ENCODE results near the gene CXCR5.
A peak's percentile ranks its signal among the peaks of the same experiment; 100 is the strongest.

CXCR5 gene

GRCh38 chr11:118896921-118897591 lies 13.4 kb downstream of the CXCR5 start:
- Histone ChIP-seq H3K36me3 (ENCODE audit: control insufficient read depth, insufficient read depth, low read length) (peaks cover 38% of the 10 kb centered on the region), H3K4me3 (ENCODE audit: insufficient read depth, low read depth, low read length, poor library complexity, severe bottlenecking) (no peak overlapping the region), H3K27me3 (replicated peaks; ENCODE audit: control insufficient read depth, insufficient read depth, low read length, poor library complexity, severe bottlenecking) (no peaks in the 10 kb centered on the region), H3K27ac (ENCODE audit: insufficient read depth, low read length, poor library complexity, severe bottlenecking) (peak overlapping the region; percentile 87), H3K4me1 (ENCODE audit: control insufficient read depth, insufficient read depth, low read length, poor library complexity, severe bottlenecking) (peaks cover 58% of the 10 kb centered on the region), H3K9me3 (ENCODE audit: control insufficient read depth, low read length) (no peaks in the 10 kb centered on the region)
- no peak for DNase-seq

DNA sequence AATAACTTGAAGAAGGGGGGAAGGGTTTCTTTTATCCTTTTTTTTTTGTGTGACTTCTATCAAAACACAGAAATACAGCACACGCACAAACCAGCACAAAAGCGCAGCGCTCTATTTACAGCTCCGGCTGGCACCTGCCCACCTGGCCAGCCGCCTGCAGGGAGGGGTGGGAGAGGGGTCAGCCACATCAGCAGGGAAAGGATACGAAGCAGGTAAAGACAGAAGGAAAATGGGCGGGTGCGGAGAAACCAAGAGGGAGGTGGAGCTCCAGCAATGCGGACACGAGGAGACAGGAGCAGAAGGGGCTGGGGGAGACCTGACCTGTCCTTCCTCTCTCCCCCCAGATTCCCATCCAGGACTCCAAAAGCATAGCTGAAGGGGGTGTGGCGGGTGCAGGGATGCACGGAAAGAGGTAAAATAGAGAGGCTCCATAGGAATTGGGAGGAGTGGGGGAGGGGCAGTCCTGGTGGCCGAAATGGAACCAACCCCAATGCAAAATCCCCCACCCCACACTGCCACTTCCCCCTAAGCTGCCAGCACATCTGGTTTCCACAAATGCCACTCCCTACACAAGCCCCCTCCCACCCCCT lies 14.1 kb downstream of the CXCR5 start:
- Histone ChIP-seq H3K36me3 (ENCODE audit: control insufficient read depth, insufficient read depth, low read length) (peaks cover 46% of the 10 kb centered on the region), H3K27ac (ENCODE audit: insufficient read depth, low read length, poor library complexity, severe bottlenecking) (no peak overlapping the region), H3K27me3 (replicated peaks; ENCODE audit: control insufficient read depth, insufficient read depth, low read length, poor library complexity, severe bottlenecking) (no peaks in the 10 kb centered on the region), H3K4me1 (ENCODE audit: control insufficient read depth, insufficient read depth, low read length, poor library complexity, severe bottlenecking) (peaks cover 50% of the 10 kb centered on the region), H3K4me3 (ENCODE audit: insufficient read depth, low read depth, low read length, poor library complexity, severe bottlenecking) (no peak overlapping the region), H3K9me3 (ENCODE audit: control insufficient read depth, low read length) (no peaks in the 10 kb centered on the region)
- no peak for DNase-seq

- Histone ChIP-seq H3K9me3 (ENCODE audit: control insufficient read depth, low read length) (no peaks in the 10 kb centered on the region), H3K27ac (ENCODE audit: insufficient read depth, low read length, poor library complexity, severe bottlenecking) (peak overlapping the region; percentile 13), H3K27me3 (replicated peaks; ENCODE audit: control insufficient read depth, insufficient read depth, low read length, poor library complexity, severe bottlenecking) (no peaks in the 10 kb centered on the region), H3K4me3 (ENCODE audit: insufficient read depth, low read depth, low read length, poor library complexity, severe bottlenecking) (no peak overlapping the region), H3K36me3 (ENCODE audit: control insufficient read depth, insufficient read depth, low read length) (peaks cover 54% of the 10 kb centered on the region), H3K4me1 (ENCODE audit: control insufficient read depth, insufficient read depth, low read length, poor library complexity, severe bottlenecking) (peaks cover 42% of the 10 kb centered on the region)
- DNase-seq = no peak
Observed at GRCh38 chr11:118898400-118899295, 15.0 kb downstream of the CXCR5 start.

GRCh38 chr11:118899296-118899688 lies 15.6 kb downstream of the CXCR5 start:
- no peak for DNase-seq
- no peaks in the 10 kb centered on the region for H3K9me3 ChIP-seq (ENCODE audit: control insufficient read depth, low read length)
- no peaks in the 10 kb centered on the region for H3K27me3 ChIP-seq (replicated peaks; ENCODE audit: control insufficient read depth, insufficient read depth, low read length, poor library complexity, severe bottlenecking)
- H3K4me1 ChIP-seq (ENCODE audit: control insufficient read depth, insufficient read depth, low read length, poor library complexity, severe bottlenecking) = peaks cover 35% of the 10 kb centered on the region
- H3K4me3 ChIP-seq (ENCODE audit: insufficient read depth, low read depth, low read length, poor library complexity, severe bottlenecking) = no peak overlapping the region
- H3K27ac ChIP-seq (ENCODE audit: insufficient read depth, low read length, poor library complexity, severe bottlenecking) = peak overlapping the region; percentile 13
- peaks cover 59% of the 10 kb centered on the region for H3K36me3 ChIP-seq (ENCODE audit: control insufficient read depth, insufficient read depth, low read length)

DNA sequence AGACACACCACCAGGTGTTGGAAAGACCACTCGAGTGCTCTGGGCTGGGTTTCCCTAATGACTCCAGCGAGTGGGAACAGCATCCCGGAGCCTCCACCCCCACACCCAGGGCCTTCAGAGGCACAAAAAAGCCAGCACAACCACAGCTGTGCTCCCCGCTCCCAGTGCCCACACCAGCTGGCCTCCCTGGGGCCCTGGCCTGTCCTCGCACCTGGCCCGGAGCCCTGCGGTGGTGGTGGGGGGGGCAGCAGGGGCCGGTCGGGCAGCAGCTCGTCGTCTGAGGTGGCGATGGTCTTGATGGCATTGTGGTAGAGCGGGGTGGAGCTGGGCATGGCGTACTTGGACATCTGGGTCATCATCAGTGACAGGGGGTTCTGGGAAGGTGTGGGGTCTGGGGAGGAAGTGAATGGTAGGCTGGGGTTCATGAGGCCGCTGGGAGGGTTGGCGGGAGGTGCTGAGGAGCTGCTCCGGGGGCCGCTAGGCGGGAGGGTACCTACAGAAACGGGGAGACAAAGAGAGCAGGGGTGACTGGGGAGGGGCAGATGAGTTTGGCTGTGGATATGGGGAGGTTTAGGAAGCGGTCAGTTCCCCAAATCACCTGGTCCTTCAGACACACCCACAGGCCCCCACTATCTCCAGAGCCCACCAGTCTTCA lies 16.1 kb downstream of the CXCR5 start:
- H3K4me3 ChIP-seq (ENCODE audit: insufficient read depth, low read depth, low read length, poor library complexity, severe bottlenecking) = no peak overlapping the region
- H3K27me3 ChIP-seq (replicated peaks; ENCODE audit: control insufficient read depth, insufficient read depth, low read length, poor library complexity, severe bottlenecking) = no peaks in the 10 kb centered on the region
- peaks cover 65% of the 10 kb centered on the region for H3K36me3 ChIP-seq (ENCODE audit: control insufficient read depth, insufficient read depth, low read length)
- H3K4me1 ChIP-seq (ENCODE audit: control insufficient read depth, insufficient read depth, low read length, poor library complexity, severe bottlenecking) = peaks cover 30% of the 10 kb centered on the region
- H3K9me3 ChIP-seq (ENCODE audit: control insufficient read depth, low read length) = no peaks in the 10 kb centered on the region
- DNase-seq = no peak
- peak overlapping the region; percentile 13 for H3K27ac ChIP-seq (ENCODE audit: insufficient read depth, low read length, poor library complexity, severe bottlenecking)

DNA sequence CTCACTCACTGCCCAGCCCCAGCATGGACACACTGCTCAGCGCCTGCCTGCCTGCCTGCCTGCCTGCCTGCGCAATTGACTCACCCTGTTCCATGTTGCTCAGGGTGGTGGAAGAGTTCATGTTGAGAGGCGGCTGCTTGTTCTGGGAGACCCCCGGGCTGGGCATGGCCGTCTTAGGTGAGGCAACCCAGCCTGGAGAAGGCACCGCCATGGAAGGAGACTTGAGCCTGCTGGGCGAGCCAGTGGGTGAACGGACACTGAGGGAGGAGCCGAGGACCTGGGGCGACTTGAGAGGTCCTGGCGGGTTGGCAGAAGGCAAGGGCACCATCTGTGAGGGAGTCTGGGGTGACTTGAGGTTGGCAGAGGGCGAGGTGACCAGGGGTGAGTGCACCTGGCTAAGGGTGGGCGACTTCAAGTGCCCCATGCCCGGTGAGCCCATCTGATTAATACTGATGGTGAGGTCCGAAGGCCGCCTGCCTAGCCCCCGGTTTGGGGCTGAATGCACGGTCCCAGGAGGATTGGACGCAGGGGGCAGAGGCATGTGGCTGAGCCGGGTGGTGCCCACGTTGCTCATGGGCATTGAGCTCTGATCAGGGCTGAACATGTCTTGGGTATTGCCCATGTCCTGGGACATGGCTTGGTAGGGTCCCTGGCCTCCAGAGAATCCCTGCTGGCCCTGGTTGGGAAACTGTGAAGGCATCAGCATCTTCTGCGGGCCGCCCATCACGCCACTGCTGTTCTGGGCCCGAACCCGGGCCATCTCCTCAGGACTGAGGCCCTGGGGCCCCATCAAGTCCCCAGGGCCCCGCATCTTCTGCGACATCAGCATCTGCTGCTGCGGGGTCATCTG lies 17.1 kb downstream of the CXCR5 start:
- Histone ChIP-seq H3K27me3 (replicated peaks; ENCODE audit: control insufficient read depth, insufficient read depth, low read length, poor library complexity, severe bottlenecking) (no peaks in the 10 kb centered on the region), H3K27ac (ENCODE audit: insufficient read depth, low read length, poor library complexity, severe bottlenecking) (peak overlapping the region; percentile 27), H3K4me3 (ENCODE audit: insufficient read depth, low read depth, low read length, poor library complexity, severe bottlenecking) (no peak overlapping the region), H3K9me3 (ENCODE audit: control insufficient read depth, low read length) (no peaks in the 10 kb centered on the region), H3K4me1 (ENCODE audit: control insufficient read depth, insufficient read depth, low read length, poor library complexity, severe bottlenecking) (peaks cover 21% of the 10 kb centered on the region), H3K36me3 (ENCODE audit: control insufficient read depth, insufficient read depth, low read length) (peaks cover 69% of the 10 kb centered on the region)
- DNase-seq = no peak

GRCh38 chr11:118901494-118902335 lies 18.0 kb downstream of the CXCR5 start:
- no peak for DNase-seq
- Histone ChIP-seq H3K27me3 (replicated peaks; ENCODE audit: control insufficient read depth, insufficient read depth, low read length, poor library complexity, severe bottlenecking) (no peaks in the 10 kb centered on the region), H3K9me3 (ENCODE audit: control insufficient read depth, low read length) (no peaks in the 10 kb centered on the region), H3K36me3 (ENCODE audit: control insufficient read depth, insufficient read depth, low read length) (peaks cover 78% of the 10 kb centered on the region), H3K27ac (ENCODE audit: insufficient read depth, low read length, poor library complexity, severe bottlenecking) (no peak overlapping the region), H3K4me1 (ENCODE audit: control insufficient read depth, insufficient read depth, low read length, poor library complexity, severe bottlenecking) (peaks cover 11% of the 10 kb centered on the region), H3K4me3 (ENCODE audit: insufficient read depth, low read depth, low read length, poor library complexity, severe bottlenecking) (no peak overlapping the region)

- H3K36me3 ChIP-seq (ENCODE audit: control insufficient read depth, insufficient read depth, low read length) = peaks cover 86% of the 10 kb centered on the region
- H3K9me3 ChIP-seq (ENCODE audit: control insufficient read depth, low read length) = no peaks in the 10 kb centered on the region
- no peak overlapping the region for H3K27ac ChIP-seq (ENCODE audit: insufficient read depth, low read length, poor library complexity, severe bottlenecking)
- no peak for DNase-seq
- no peaks in the 10 kb centered on the region for H3K27me3 ChIP-seq (replicated peaks; ENCODE audit: control insufficient read depth, insufficient read depth, low read length, poor library complexity, severe bottlenecking)
- peaks cover 12% of the 10 kb centered on the region for H3K4me1 ChIP-seq (ENCODE audit: control insufficient read depth, insufficient read depth, low read length, poor library complexity, severe bottlenecking)
- no peak overlapping the region for H3K4me3 ChIP-seq (ENCODE audit: insufficient read depth, low read depth, low read length, poor library complexity, severe bottlenecking)
Observed at GRCh38 chr11:118902336-118903203, 18.9 kb downstream of the CXCR5 start.
